HepG2 (cell line): Measurements from ENCODE around the gene SNX15. TPM values are rescaled to one million over a fixed set of nuclear protein-coding genes. Genes with fewer than 3 reads are reported as not detected.

Experiments
- ESRRA ChIP-seq: sonication (generic); formaldehyde crosslinking; IDR thresholded peaks from 2 replicates; pipeline ENCODE4 v1.5.1; 2020; ENCODE audit warnings: mild to moderate bottlenecking, low read depth, missing genetic modification reagents
- ETV5 ChIP-seq: IDR thresholded peaks from 2 replicates; pipeline ENCODE4 v1.6.1; 2018; ENCODE audit warnings: missing biosample characterization, missing genetic modification reagents, inconsistent platforms, borderline replicate concordance
- KAT8 ChIP-seq: IDR thresholded peaks from 2 replicates; pipeline ENCODE4 v1.6.1; 2016; ENCODE audit warnings: missing genetic modification reagents, missing compliant biosample characterization
- KDM5A ChIP-seq: fragments of 200-600 bp; sonication (generic); IDR thresholded peaks from 2 replicates; pipeline ENCODE4 v1.7.0; 2018; ENCODE audit warnings: antibody characterized with exemption, mild to moderate bottlenecking, low read length, borderline replicate concordance
- MED13 ChIP-seq: sonication (generic); formaldehyde crosslinking; IDR thresholded peaks from 2 replicates; pipeline ENCODE4 v1.5.0; 2020; ENCODE audit warnings: missing genetic modification reagents
- SNAPC2 ChIP-seq: sonication (generic); formaldehyde crosslinking; IDR thresholded peaks from 2 replicates; pipeline ENCODE4 v1.8.1; 2022; ENCODE audit warnings: mild to moderate bottlenecking, missing genetic modification reagents
- ZFP90 ChIP-seq: sonication (generic); formaldehyde crosslinking; IDR thresholded peaks from 2 replicates; pipeline ENCODE4 v1.8.0; 2022; ENCODE audit warnings: missing genetic modification reagents, mild to moderate bottlenecking, inconsistent platforms, borderline replicate concordance
- ZMYM2 ChIP-seq: sonication (generic); formaldehyde crosslinking; IDR thresholded peaks from 2 replicates; pipeline ENCODE4 v1.8.0; 2022; ENCODE audit warnings: mild to moderate bottlenecking, missing genetic modification reagents
- ZNF382 ChIP-seq: sonication (generic); formaldehyde crosslinking; IDR thresholded peaks from 2 replicates; pipeline ENCODE4 v1.5.0; 2020; ENCODE audit warnings: missing genetic modification reagents, mild to moderate bottlenecking, borderline replicate concordance
- ZNF484 ChIP-seq: sonication (generic); formaldehyde crosslinking; IDR thresholded peaks from 2 replicates; pipeline ENCODE4 v1.5.1; 2020; ENCODE audit warnings: mild to moderate bottlenecking, low read depth, missing genetic modification reagents, borderline replicate concordance
- ZNF550 ChIP-seq: sonication (generic); formaldehyde crosslinking; IDR thresholded peaks from 2 replicates; pipeline ENCODE4 v1.4.0; 2020; ENCODE audit warnings: mild to moderate bottlenecking, missing genetic modification reagents, borderline replicate concordance
- ZNF563 ChIP-seq: sonication (generic); formaldehyde crosslinking; IDR thresholded peaks from 2 replicates; pipeline ENCODE4 v1.8.0; 2022; ENCODE audit warnings: mild to moderate bottlenecking, moderate library complexity, missing genetic modification reagents
- ZSCAN20 ChIP-seq: sonication (generic); formaldehyde crosslinking; IDR thresholded peaks from 2 replicates; pipeline ENCODE4 v1.4.0; 2020; ENCODE audit warnings: missing genetic modification reagents, mild to moderate bottlenecking, borderline replicate concordance
- polyA plus RNA-seq, 8 experiments: library from polyadenylated mRNA; depleted of rRNA in 3 of 8; stranded (reverse) in 7 of 8; unstranded in 1 of 8; fragments of >200 nt; fragmentation: Illumina TruSeq in 4 of 8; extraction: Trizol in 4 of 8; gene quantifications; 2 replicates each; pipeline versions ENCODE4 v1.2.1 to v1.2.3, GENCODE V29; 2011 to 2016; ENCODE audit warnings: low read depth in 4 of 8, missing spikeins in 1 of 8, mixed read lengths in 1 of 8; ENCODE audit not compliant: insufficient read depth in 1 of 8
- total RNA-seq, 5 experiments: library from RNA; depleted of rRNA; stranded (reverse); fragments of >200 nt; fragmentation: Illumina TruSeq; extraction: Trizol; gene quantifications; 2 replicates each; pipeline ENCODE4 v1.2.3, GENCODE V29; 2016; ENCODE audit warnings: low read depth in 1 of 5
- TF ChIP-seq, protein P1 (sequence below): sonication (generic); formaldehyde crosslinking; IDR thresholded peaks from 2 replicates; pipeline ENCODE4 v1.4.0; 2020; ENCODE audit warnings: mild to moderate bottlenecking, missing genetic modification reagents
- TF ChIP-seq, protein P2 (sequence below): sonication (generic); formaldehyde crosslinking; IDR thresholded peaks from 2 replicates; pipeline ENCODE4 v1.4.0; 2020; ENCODE audit warnings: missing genetic modification reagents
- TF ChIP-seq, protein P3 (sequence below): IDR thresholded peaks from 2 replicates; pipeline ENCODE4 v1.6.1; 2016; ENCODE audit warnings: missing genetic modification reagents, missing compliant biosample characterization
- TF ChIP-seq, protein P4 (sequence below): sonication (generic); formaldehyde crosslinking; IDR thresholded peaks from 2 replicates; pipeline ENCODE4 v1.8.0; 2022; ENCODE audit warnings: mild to moderate bottlenecking, missing genetic modification reagents; ENCODE audit not compliant: insufficient replicate concordance
- TF ChIP-seq, protein P5 (sequence below): sonication (generic); formaldehyde crosslinking; conservative IDR thresholded peaks from 2 replicates; pipeline ENCODE4 v1.8.0; 2022; ENCODE audit warnings: mild to moderate bottlenecking, moderate library complexity, missing genetic modification reagents

SNX15 gene
- total and polyA plus RNA-seq, 2 of the 13 experiments (the other 11 are each of a cell fraction or from before 2014, with no cell fraction given): 19.1 to 22.6 TPM

DNA sequence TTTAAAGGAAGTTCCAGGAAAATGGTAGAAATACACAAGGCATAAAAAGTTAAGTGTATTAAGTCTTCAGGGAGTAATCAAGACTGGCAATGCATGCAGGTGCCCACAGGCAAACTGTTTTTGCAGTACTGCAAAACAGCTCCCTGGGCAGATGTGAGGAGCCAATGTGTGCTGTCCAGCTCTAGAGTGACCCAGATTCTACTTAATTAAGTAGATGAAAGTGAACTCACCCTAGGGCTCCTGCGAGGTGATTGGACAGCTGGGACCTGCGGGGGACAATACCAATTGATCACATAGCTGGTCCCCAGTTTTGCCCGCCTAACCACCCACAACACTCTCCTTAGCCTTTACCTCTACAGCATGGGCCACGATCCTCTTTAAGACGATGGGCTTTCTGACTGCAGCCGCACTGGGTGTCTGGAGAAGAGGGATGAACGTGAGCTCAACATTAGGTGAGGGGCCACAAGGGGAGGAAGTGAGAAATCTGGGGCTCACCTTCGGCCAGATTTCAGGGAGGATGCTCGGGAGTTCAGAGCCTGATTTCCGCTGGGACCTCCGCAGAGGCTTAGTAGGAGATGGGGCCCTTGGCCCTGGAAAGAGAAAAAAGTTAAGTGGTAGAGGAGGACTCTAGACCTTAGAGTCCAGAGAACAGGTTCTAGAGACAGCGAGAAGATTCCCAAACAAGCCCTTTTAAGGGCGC lies 56.0 kb downstream of the SNX15 start (continued):
- TF ChIP-seq, protein P1, sequence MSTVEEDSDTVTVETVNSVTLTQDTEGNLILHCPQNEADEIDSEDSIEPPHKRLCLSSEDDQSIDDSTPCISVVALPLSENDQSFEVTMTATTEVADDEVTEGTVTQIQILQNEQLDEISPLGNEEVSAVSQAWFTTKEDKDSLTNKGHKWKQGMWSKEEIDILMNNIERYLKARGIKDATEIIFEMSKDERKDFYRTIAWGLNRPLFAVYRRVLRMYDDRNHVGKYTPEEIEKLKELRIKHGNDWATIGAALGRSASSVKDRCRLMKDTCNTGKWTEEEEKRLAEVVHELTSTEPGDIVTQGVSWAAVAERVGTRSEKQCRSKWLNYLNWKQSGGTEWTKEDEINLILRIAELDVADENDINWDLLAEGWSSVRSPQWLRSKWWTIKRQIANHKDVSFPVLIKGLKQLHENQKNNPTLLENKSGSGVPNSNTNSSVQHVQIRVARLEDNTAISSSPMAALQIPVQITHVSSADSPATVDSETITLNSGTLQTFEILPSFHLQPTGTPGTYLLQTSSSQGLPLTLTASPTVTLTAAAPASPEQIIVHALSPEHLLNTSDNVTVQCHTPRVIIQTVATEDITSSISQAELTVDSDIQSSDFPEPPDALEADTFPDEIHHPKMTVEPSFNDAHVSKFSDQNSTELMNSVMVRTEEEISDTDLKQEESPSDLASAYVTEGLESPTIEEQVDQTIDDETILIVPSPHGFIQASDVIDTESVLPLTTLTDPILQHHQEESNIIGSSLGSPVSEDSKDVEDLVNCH (CRISPR knock-in tag): no peak
- TF ChIP-seq ZNF550 (CRISPR knock-in tag): no peak
- TF ChIP-seq ZNF382 (CRISPR knock-in tag): no peak
- TF ChIP-seq, protein P2, sequence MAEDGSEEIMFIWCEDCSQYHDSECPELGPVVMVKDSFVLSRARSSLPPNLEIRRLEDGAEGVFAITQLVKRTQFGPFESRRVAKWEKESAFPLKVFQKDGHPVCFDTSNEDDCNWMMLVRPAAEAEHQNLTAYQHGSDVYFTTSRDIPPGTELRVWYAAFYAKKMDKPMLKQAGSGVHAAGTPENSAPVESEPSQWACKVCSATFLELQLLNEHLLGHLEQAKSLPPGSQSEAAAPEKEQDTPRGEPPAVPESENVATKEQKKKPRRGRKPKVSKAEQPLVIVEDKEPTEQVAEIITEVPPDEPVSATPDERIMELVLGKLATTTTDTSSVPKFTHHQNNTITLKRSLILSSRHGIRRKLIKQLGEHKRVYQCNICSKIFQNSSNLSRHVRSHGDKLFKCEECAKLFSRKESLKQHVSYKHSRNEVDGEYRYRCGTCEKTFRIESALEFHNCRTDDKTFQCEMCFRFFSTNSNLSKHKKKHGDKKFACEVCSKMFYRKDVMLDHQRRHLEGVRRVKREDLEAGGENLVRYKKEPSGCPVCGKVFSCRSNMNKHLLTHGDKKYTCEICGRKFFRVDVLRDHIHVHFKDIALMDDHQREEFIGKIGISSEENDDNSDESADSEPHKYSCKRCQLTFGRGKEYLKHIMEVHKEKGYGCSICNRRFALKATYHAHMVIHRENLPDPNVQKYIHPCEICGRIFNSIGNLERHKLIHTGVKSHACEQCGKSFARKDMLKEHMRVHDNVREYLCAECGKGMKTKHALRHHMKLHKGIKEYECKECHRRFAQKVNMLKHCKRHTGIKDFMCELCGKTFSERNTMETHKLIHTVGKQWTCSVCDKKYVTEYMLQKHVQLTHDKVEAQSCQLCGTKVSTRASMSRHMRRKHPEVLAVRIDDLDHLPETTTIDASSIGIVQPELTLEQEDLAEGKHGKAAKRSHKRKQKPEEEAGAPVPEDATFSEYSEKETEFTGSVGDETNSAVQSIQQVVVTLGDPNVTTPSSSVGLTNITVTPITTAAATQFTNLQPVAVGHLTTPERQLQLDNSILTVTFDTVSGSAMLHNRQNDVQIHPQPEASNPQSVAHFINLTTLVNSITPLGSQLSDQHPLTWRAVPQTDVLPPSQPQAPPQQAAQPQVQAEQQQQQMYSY (CRISPR knock-in tag): peak; percentile 44; the same call in 1 of the 2 replicates
- TF ChIP-seq ZFP90 (CRISPR knock-in tag): 0 out of 2 replicates have a peak, but pooled peaks have one; percentile 7
- TF ChIP-seq, protein P3, sequence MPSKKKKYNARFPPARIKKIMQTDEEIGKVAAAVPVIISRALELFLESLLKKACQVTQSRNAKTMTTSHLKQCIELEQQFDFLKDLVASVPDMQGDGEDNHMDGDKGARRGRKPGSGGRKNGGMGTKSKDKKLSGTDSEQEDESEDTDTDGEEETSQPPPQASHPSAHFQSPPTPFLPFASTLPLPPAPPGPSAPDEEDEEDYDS (CRISPR knock-in tag): no peak
- 0 out of 2 replicates have a peak, but pooled peaks have one; percentile 39 for TF ChIP-seq ZSCAN20 (CRISPR knock-in tag)
- no peak for TF ChIP-seq ETV5
- TF ChIP-seq, protein P4, sequence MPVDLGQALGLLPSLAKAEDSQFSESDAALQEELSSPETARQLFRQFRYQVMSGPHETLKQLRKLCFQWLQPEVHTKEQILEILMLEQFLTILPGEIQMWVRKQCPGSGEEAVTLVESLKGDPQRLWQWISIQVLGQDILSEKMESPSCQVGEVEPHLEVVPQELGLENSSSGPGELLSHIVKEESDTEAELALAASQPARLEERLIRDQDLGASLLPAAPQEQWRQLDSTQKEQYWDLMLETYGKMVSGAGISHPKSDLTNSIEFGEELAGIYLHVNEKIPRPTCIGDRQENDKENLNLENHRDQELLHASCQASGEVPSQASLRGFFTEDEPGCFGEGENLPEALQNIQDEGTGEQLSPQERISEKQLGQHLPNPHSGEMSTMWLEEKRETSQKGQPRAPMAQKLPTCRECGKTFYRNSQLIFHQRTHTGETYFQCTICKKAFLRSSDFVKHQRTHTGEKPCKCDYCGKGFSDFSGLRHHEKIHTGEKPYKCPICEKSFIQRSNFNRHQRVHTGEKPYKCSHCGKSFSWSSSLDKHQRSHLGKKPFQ: no peak
- 0 out of 2 replicates have a peak, but pooled peaks have one; percentile 16 for TF ChIP-seq MED13 (CRISPR knock-in tag)
- no peak for TF ChIP-seq ESRRA (CRISPR knock-in tag)
- TF ChIP-seq ZNF484 (CRISPR knock-in tag): peak; percentile 47; the same call in 1 of the 2 replicates
- peak; percentile 14; the same call in 1 of the 2 replicates for TF ChIP-seq SNAPC2 (CRISPR knock-in tag)
- TF ChIP-seq KDM5A: no peak
- TF ChIP-seq, protein P5, sequence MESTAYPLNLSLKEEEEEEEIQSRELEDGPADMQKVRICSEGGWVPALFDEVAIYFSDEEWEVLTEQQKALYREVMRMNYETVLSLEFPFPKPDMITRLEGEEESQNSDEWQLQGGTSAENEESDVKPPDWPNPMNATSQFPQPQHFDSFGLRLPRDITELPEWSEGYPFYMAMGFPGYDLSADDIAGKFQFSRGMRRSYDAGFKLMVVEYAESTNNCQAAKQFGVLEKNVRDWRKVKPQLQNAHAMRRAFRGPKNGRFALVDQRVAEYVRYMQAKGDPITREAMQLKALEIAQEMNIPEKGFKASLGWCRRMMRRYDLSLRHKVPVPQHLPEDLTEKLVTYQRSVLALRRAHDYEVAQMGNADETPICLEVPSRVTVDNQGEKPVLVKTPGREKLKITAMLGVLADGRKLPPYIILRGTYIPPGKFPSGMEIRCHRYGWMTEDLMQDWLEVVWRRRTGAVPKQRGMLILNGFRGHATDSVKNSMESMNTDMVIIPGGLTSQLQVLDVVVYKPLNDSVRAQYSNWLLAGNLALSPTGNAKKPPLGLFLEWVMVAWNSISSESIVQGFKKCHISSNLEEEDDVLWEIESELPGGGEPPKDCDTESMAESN (CRISPR knock-in tag): no peak
- no peak for TF ChIP-seq KAT8
- no peak for TF ChIP-seq ZMYM2 (CRISPR knock-in tag)
- no peak for TF ChIP-seq ZNF563 (CRISPR knock-in tag)
